ENCODE measurements around the gene FBLN2.

- TF ChIP-seq CTCF (IDR thresholded peaks at IDR 0.05): no peak
- TF ChIP-seq POLR2A (IDR thresholded peaks at IDR 0.05): no peak
Observed at GRCh38 chr3:13653631-13654279, 104.8 kb downstream of the FBLN2 start.
